Measurements from ENCODE around the gene SAP25.

DNA sequence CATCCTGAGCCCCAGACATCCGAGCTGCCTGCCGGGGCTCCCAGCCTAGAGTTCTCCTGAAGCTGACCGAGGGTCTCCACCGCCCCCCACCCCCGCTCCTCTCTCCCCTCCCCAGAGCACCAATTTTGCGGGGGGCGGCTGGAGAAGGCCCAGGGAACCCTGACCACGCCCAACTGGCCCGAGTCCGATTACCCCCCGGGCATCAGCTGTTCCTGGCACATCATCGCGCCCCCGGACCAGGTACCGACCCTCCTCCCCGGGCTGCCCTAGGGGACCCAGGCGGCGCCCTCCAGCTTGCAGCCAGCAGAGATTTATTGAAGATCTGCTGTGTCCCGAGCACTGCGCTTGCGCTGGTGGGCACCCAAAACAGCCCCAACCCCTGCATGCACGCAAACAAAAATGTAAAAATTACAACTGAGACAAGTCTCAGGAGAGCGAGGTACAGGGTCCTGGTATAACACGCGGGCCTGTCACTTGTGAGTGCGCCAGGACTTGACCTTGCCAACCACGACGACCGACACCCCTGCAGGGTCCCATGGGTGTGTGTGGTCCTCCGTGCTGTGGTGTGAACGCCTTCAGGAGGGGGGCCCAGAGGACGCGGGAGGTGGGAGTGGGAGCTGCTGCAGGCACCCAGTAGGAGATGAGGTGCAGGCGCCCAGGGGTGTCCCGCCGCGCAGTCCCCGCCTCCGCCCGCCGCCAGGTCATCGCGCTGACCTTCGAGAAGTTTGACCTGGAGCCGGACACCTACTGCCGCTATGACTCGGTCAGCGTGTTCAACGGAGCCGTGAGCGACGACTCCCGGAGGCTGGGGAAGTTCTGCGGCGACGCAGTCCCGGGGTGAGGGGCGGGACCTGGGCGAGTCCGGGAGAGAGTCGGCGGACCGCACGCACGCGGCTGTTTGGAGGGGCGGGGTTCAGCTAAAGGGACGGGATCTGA, 31.5 kb upstream of the SAP25 start:
- TF ChIP-seq, protein P1, sequence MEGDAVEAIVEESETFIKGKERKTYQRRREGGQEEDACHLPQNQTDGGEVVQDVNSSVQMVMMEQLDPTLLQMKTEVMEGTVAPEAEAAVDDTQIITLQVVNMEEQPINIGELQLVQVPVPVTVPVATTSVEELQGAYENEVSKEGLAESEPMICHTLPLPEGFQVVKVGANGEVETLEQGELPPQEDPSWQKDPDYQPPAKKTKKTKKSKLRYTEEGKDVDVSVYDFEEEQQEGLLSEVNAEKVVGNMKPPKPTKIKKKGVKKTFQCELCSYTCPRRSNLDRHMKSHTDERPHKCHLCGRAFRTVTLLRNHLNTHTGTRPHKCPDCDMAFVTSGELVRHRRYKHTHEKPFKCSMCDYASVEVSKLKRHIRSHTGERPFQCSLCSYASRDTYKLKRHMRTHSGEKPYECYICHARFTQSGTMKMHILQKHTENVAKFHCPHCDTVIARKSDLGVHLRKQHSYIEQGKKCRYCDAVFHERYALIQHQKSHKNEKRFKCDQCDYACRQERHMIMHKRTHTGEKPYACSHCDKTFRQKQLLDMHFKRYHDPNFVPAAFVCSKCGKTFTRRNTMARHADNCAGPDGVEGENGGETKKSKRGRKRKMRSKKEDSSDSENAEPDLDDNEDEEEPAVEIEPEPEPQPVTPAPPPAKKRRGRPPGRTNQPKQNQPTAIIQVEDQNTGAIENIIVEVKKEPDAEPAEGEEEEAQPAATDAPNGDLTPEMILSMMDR (IDR thresholded peaks at IDR 0.05; ENCODE audit: insufficient read depth, low read depth, low read length), result no peak
- no peak for TF ChIP-seq EZH2 (IDR thresholded peaks at IDR 0.05; ENCODE audit: insufficient read depth, low read length)

Data from astrocyte (in vitro differentiated cells and primary cell).